ENCODE measurements around the gene FAM83D. TPM values are rescaled to one million over a fixed set of nuclear protein-coding genes. Genes with fewer than 3 reads are reported as not detected.

The FAM83D gene
- total and polyA plus RNA-seq, 2 of the 8 experiments (the other 6 are each of a cell fraction or from before 2014, with no cell fraction given) = 60.9 to 62.6 TPM

DNA sequence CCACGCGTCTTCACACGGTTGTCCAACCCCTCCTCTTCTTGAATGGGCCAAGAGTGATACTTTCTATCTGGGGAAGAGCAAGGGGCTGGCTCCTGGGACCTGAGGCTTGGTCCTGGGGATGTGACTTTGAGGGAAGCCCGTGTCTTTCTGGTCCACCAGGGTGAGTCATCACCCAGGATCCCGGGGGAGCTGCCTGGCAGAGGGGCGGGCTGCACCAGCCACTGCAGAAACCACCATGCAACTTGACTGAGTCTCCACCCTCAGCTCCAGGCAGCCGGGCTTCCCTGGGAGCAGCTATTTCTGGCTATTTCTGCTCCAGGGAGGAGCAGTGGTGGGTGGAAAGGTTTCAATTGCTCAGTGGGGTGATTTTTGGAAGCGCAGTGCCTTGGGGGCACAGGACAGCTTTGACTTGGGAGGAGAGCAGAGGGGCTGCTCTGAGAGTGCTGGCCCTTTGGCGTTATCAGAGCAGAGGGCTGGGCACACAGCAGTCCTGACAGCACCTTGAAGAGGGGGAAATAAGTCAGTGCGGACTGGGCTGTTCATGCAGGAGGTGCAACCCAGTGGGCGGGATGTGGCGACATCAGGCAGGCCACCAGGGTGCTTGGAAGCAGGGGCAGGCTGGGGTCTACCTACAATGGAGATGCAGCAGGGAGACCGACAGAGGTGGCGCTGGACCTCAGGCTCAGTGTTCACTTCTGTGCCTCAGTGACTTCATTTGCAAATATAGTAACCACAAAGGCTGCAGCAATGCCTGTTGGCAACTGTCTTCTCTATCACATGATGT lies 45.1 kb upstream of the FAM83D start:
- Histone ChIP-seq H3K56ac (replicated peaks; ENCODE audit: insufficient read length, low read depth, low read length) (no peak overlapping the region), H3K27me3 (replicated peaks in 1 of 4; ENCODE audit: control insufficient read depth in 3 of 4, extremely low read depth in 1 of 4, insufficient read depth in 3 of 4, low read length in 3 of 4) (no peaks in the 10 kb centered on the region), H4K20me1 (replicated peaks in 1 of 2; ENCODE audit: control insufficient read depth in 1 of 2, insufficient read depth in 2 of 2, low read length in 2 of 2) (peaks cover 0 to 2% of the 10 kb centered on the region in 2 experiments), H3K9ac (replicated peaks in 1 of 4; ENCODE audit: extremely low read depth in 1 of 4, low read depth in 3 of 4, low read length in 3 of 4) (no peak overlapping the region), H3K36me3 (ENCODE audit: control insufficient read depth in 2 of 4, insufficient read depth in 4 of 4, low read length in 3 of 4) (no peaks in the 10 kb centered on the region), H4K8ac (ENCODE audit: extremely low read depth, insufficient read depth, low read length) (peak overlapping the region; percentile 48), H3K23ac (ENCODE audit: insufficient read length) (no peak overlapping the region), H3K14ac (ENCODE audit: insufficient read length) (no peak overlapping the region), H3K79me2 (ENCODE audit: control insufficient read depth in 1 of 2, insufficient read depth in 2 of 2, low read length in 2 of 2) (no peaks in the 10 kb centered on the region), H2BK12ac (ENCODE audit: low read depth, low read length) (no peak overlapping the region), H2AK5ac (ENCODE audit: low read depth, low read length) (no peak overlapping the region), H2BK120ac (replicated peaks; ENCODE audit: low read depth, low read length) (no peak overlapping the region), H4K5ac (ENCODE audit: insufficient read length, low read depth, low read length) (no peak overlapping the region), H3K9me3 (ENCODE audit: insufficient read depth in 2 of 2, low read depth in 1 of 2, low read length in 1 of 2) (no peaks in the 10 kb centered on the region), H2BK15ac (ENCODE audit: low read length) (no peak overlapping the region), H3K18ac (ENCODE audit: extremely low read depth, low read length) (no peak overlapping the region), H3K27ac (ENCODE audit: low read depth, low read length) (no peak overlapping the region), H4K91ac (replicated peaks; ENCODE audit: insufficient read length, low read length) (no peak overlapping the region), H2AFZ (ENCODE audit: low read length) (no peak overlapping the region), H3K23me2 (ENCODE audit: low read depth, low read length) (no peaks in the 10 kb centered on the region), H2BK20ac (ENCODE audit: low read length) (no peak overlapping the region), H3K4me3 (ENCODE audit: extremely low read depth in 1 of 4, insufficient read depth in 2 of 4, low read depth in 3 of 4, low read length in 4 of 4) (no peak overlapping the region), H3K4me1 (replicated peaks in 1 of 4; ENCODE audit: control insufficient read depth in 3 of 4, insufficient read depth in 4 of 4, low read length in 3 of 4) (peaks cover 0 to 7% (median 2%) of the 10 kb centered on the region in 4 experiments; a peak in 5 of 7 replicates), H3K4ac (replicated peaks; ENCODE audit: insufficient read length, low read depth, low read length) (no peak overlapping the region), H3K4me2 (ENCODE audit: insufficient read depth in 1 of 2, low read depth in 2 of 2, low read length in 2 of 2) (no peak overlapping the region), H3K79me1 (ENCODE audit: low read depth, low read length) (no peaks in the 10 kb centered on the region), H2BK5ac (ENCODE audit: low read depth, low read length) (no peak overlapping the region)
- POLR2A ChIA-PET (ENCODE audit: partially characterized antibody) = interaction anchor here (0.6 to 1.9 kb wide), 2 partner anchors 12 to 122 kb away, joined by 5 read pairs; no protein-coding TSS in a partner anchor
- FAIRE-seq (no peak), DNase-seq (ENCODE audit: low read depth in 1 of 2, low spot score in 2 of 2) (no peak)
- WGBS, 2 experiments (ENCODE audit: extremely low coverage in 1 of 2, insufficient coverage in 1 of 2, insufficient read length in 1 of 2, insufficient replicate concordance in 2 of 2, low coverage in 1 of 2, low lambda C conversion rate in 2 of 2, missing lambda C conversion rate in 1 of 2) = 82% methylated on average over 14 of the region's 14 CpGs; no CpG with 5 or more reads in 1 of the 2 experiments
- CTCF ChIA-PET (ENCODE audit: partially characterized antibody) = interaction anchor here (0.9 to 7.1 kb wide), 6 partner anchors 10 to 55 kb away, joined by 3 to 79 read pairs (median 10); no protein-coding TSS in a partner anchor
- TF ChIP-seq ATF2 (IDR thresholded peaks at IDR 0.05; ENCODE audit: low read length) (no peak), JUND (IDR thresholded peaks at IDR 0.05; ENCODE audit: low read length) (peak; percentile 27; the same call in 1 of the 2 replicates), BACH1 (IDR thresholded peaks at IDR 0.05; ENCODE audit: low read length) (no peak), CBX5 (IDR thresholded peaks at IDR 0.05; ENCODE audit: low read depth, low read length) (no peak), KDM4A (IDR thresholded peaks at IDR 0.05; ENCODE audit: low read depth, low read length, severe bottlenecking) (no peak), SP4 (IDR thresholded peaks at IDR 0.05; ENCODE audit: low read length) (no peak), TAF7 (optimal IDR thresholded peaks at IDR 0.05; ENCODE audit: borderline replicate concordance, low read depth, low read length) (no peak)
- TF ChIP-seq, protein P1, sequence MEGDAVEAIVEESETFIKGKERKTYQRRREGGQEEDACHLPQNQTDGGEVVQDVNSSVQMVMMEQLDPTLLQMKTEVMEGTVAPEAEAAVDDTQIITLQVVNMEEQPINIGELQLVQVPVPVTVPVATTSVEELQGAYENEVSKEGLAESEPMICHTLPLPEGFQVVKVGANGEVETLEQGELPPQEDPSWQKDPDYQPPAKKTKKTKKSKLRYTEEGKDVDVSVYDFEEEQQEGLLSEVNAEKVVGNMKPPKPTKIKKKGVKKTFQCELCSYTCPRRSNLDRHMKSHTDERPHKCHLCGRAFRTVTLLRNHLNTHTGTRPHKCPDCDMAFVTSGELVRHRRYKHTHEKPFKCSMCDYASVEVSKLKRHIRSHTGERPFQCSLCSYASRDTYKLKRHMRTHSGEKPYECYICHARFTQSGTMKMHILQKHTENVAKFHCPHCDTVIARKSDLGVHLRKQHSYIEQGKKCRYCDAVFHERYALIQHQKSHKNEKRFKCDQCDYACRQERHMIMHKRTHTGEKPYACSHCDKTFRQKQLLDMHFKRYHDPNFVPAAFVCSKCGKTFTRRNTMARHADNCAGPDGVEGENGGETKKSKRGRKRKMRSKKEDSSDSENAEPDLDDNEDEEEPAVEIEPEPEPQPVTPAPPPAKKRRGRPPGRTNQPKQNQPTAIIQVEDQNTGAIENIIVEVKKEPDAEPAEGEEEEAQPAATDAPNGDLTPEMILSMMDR (IDR thresholded peaks at IDR 0.05; ENCODE audit: control extremely low read depth in 1 of 3, insufficient read depth in 1 of 3, low read depth in 1 of 3, low read length in 3 of 3) = peak in 1 of 3 experiments; percentile 12; a peak in 1 of 4 replicates
